ENCODE results near the gene PNMA8C.

- TF ChIP-seq CREB1 (IDR thresholded peaks at IDR 0.05; ENCODE audit: low read depth) (no peak), RAD21 (IDR thresholded peaks at IDR 0.05; ENCODE audit: low read depth) (no peak), EP300 (IDR thresholded peaks at IDR 0.05; ENCODE audit: borderline replicate concordance) (no peak), TAF1 (IDR thresholded peaks at IDR 0.05; ENCODE audit: low read depth) (no peak), REST (IDR thresholded peaks at IDR 0.05; ENCODE audit: low read depth) (no peak), CEBPB (IDR thresholded peaks at IDR 0.05) (no peak), YY1 (IDR thresholded peaks at IDR 0.05; ENCODE audit: low read depth) (no peak), TCF12 (IDR thresholded peaks at IDR 0.05; ENCODE audit: low read depth) (no peak), FOXM1 (IDR thresholded peaks at IDR 0.05; ENCODE audit: borderline replicate concordance, low read depth) (no peak), NFIC (IDR thresholded peaks at IDR 0.05) (no peak), TEAD4 (IDR thresholded peaks at IDR 0.05) (no peak), MAX (IDR thresholded peaks at IDR 0.05) (no peak), USF1 (IDR thresholded peaks at IDR 0.05) (no peak)
Measured at GRCh38 chr19:46454244-46454643, 25.5 kb upstream of the PNMA8C start.

Data from Ishikawa (cell line).